ENCODE results near the gene WTAP.
"Not testable (repeated sequence)": the region's sequence is repeated elsewhere in the genome, so short reads cannot be mapped to it uniquely, and the experiment has no call there.

Gene WTAP

DNA sequence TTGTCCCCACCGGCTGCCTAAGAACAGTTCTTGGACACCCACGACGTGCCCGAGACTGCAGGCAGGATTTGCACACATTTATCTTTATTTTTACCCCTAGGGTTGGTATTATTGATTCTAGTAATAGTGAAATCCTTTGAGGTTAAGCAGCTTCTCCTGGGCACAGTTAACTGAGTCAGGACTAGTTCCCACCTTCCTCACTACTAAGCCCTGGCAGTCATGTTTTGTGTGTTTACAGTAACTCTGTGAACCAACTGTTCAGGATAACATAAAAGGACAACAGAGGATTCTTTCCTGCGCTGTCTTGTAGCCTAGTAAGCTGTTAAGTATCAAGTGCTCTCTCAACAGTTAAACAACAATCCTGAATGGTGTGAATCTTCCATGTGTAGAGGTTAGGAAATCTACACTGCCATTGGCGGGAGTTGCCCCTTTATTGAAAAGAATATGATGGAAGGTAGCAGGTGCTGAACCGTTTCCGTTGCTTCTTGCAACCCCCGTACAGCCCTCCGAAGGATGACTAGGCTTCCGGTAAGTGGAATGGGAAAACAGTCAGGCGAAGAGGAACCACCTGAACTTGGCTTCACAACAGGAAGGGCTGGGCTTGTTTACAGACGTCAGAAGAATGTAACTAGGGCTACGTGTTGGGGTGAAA is 33.3 kb upstream of the WTAP start:
- peak; percentile 77 to 87 (median 83) for DNase-seq

DNA sequence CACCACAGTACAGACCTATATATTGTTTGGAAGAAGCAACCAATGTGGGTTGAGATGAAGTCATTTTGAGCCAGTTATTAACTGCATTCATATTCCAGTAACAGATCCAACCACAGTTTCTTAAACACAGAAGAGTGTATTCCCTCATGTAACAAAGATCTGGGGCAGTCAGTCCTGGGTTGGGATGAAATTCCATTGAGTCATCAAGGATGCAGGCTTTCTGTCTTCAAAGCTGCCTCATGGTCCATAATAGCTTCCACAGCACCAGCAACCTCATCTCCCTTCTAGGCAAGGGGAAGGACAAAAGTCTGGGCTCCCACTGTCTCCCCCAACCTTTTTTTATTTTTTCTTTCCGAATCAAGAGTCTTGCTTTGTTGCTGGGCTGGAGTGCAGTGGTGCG is 31.3 kb upstream of the WTAP start:
- DNase-seq = no peak

DNA sequence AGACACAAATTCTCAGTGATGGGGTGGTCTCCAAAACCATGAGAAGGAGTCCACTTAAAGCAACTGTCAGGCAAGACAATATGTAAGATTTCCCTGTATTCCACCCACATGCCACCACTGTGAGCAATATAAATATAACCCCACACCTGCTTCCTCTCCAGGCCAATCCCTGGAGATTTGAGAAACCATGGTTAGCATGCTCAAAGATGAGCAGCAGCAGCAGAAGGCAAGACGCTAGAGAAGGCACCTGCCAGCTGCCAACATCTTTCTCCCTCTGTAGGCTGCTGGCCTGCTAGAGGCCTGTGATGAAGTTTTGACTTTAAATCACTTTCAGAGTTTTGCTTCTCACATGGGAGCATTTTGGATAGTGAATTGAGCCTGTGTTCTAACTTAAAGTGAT is 26.3 kb upstream of the WTAP start:
- peak in 2 of 4 experiments; percentile 13 to 28 for DNase-seq

DNA sequence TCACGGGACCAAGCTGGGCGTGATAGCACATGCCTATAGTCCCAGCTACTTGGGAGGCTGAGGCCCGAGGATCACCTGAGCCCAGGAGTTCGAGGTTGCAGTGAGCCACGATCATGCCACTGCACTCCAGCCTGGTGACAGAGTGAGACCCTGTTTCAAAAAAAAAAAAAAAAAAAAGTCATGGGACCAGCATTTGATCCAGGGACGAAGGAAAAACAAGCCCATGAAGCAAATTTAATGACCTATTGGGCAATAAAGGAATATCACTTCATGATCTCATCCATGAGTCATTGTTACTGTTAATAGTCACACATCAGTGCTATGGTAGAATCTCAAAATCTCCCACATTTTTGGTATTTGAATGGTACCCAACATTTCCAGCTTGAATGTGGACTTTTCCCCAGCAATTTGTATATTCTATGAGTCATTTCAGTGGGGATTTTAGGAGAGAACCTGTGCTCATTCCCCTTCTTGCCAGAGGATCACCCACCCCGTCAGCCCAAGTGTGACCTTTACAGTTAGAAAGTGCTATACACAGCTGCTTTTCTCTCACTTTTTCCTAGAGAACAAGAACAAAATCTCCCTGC is 25.8 kb upstream of the WTAP start:
- DNase-seq = peak; percentile 51 to 93 (median 74)

DNA sequence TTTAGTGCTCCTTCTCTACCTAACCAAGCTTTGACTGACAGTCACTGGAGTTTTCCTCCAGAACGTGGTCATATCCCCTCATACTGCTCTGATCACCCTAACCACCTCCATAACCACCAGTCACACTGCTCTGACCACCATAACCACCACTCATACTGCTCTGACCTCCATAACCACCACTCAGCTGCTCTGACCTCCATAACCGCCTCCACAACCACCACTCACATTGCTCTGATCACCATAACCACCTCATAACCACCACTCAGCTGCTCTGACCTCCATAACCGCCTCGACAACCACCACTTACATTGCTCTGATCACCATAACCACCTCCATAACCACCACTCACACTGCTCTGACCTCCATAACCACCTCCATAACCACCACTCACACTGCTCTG is 16.7 kb upstream of the WTAP start:
- DNase-seq = not testable (repeated sequence)

DNA sequence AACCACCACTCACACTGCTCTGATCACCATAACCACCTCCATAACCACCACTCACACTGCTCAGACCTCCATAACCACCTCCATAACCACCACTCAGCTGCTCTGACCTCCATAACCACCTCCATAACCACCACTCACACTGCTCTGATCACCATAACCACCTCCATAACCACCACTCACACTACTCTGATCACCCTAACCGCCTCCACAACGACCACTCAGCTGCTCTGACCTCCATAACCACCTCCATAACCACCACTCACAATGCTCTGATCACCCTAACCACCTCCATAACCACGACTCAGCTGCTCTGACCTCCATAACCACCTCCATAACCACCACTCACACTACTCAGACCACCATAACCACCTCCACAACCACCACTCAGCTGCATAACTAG is 14.9 kb upstream of the WTAP start:
- not testable (repeated sequence) for DNase-seq

DNA sequence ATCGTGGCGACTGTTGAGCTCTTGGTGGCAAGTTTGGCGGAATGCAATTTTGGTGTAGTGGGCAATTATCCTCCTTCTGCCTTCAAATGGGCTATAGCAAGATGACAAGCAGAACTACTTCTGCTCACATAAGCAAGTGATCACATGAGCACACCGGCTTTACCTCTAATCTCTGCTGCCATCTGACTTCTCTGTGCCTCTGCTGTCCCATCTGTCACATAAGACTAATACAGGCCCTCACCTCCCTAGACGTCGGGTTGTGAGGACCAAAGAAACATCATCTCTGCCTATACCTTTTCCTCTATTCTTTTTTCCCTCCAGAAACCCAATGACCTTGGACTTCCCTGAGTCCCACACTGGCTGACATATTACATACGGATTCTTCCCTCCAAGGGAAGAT is 13.3 kb upstream of the WTAP start:
- no peak for DNase-seq

DNA sequence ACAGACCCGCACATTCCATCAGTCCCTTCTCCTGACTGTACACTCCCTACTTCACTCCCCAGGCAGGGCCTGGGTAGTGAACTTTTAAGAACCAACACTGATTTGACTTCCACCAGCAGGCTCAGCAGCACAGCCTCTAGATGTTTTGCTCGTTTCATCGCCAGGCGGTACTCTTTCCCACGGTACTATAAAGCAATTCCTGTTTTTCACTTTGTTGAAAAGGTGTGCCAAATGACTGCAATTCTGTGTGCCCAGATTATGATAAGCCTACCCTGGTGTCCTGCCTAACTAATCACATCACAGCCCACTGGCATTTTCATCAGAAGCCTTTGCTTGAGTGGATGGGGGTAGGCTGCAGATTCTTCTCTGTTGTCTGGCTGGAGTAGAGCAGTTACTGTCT is 12.9 kb upstream of the WTAP start:
- DNase-seq = no peak

DNA sequence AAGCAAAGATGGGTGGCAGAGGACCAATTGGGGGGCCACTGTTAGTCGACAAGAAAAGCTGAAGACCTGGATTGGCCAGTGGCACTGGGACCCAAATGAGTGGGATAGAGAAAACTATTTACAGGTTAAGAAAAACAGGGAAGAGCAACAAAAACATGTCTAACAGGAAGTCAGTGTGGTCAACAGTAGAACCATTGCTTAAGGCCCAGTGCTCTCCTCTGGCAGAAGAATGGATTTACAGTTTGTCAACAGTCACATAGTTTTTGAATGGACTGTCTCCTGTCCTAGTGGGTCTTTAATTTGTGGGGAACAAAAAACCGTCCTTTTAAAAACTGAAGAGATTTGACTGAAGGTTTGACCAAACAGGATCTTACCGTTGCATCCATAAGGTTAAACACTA is 12.1 kb upstream of the WTAP start:
- peak; percentile 38 to 63 (median 58) for DNase-seq

DNA sequence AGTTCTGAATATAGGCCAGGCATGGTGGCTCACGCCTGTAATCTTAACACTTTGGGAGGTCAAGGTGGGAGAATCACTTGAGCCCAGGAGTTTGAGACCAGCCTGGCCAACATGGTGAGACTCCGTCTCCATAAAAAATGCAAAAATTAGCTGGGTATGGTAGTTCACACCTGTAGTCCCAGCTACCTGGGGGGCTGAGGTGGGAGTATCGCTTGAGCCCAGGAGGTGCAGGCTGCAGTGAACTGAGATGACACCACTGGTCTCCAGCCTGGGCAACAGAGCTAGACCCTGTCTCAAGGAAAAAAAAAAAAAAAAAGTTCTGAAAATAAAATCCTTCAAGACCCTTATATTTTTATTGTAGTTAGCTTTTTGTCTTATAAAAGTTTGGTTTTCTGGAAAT is 11.7 kb upstream of the WTAP start:
- no peak for DNase-seq

DNA sequence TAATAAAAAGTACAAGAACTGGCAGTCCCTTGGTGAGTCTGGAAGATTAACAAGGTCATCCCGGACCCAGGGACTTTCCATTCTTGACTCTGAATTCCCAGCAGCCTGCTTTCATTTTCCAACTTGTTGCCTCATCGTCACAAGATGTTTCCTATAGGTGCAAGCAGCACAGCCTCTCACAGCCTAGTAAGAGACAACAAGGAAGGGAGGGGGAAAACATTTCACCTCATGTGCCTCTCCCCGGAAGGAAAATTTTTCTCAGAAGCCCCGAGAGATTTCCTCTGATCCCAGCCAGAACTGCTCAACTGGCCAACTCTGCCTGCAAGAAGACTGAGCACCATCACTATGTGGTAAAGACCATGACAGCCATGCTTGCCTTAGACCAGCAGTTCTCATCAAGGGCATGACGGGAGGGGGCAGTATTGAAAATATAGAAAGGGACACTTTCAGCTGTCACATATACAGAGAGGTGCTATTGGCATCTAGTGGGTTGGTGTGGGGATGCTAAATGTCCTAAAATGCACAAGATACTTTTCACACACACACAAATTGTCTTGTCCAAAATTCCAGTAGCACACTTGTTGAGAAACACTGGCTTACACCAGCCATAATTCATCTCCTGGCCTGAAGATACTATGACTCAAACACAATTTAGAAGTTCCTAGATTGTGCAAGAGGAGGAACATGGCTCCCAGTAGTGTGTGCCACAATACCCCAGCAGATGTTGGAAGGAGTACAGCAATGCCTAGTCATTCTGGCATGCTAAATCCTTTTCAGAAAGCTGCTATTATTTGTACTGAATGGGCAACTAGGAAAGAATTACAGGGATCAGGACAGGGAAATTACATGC is 10.8 kb upstream of the WTAP start:
- DNase-seq = peak; percentile 68 to 90 (median 79)

DNA sequence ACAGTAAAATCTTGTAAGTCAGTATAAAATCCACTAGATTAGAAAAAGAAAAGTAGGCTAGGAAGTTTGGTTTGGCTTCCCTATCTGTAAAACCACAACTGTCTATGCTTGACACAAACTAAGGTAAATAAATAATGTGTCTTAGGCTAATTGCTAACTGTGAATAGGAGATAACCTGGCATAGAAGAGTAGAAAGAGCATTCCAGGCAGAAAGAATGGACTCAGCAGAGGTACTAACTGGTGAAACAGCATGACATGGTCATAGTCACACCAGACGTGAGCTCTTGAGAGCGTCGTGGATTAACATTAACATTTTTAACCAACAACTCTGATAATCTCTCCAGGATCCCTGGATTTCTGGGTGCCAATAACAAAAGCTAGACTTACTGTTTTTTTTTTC is 8.7 kb upstream of the WTAP start:
- no peak for DNase-seq

DNA sequence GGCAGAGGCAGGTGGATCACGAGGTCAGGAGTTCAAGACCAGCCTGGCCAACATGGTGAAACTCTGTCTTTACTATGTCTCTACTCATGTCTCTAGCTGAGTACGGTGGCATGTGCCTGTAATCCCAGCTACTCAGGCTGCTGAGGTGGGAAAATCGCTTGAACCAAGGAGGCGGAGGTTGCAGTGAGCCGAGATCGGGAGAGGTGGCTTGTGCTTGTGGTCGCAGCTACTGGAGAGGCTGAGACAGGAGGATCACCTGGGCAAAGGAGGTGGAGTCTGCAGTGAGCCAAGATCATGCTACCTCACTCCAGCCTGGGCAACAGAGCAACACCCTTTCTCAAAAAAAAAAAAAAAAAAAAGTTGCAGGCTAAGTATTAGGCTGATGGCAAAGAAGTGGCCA is 8.0 kb upstream of the WTAP start:
- DNase-seq = no peak

DNA sequence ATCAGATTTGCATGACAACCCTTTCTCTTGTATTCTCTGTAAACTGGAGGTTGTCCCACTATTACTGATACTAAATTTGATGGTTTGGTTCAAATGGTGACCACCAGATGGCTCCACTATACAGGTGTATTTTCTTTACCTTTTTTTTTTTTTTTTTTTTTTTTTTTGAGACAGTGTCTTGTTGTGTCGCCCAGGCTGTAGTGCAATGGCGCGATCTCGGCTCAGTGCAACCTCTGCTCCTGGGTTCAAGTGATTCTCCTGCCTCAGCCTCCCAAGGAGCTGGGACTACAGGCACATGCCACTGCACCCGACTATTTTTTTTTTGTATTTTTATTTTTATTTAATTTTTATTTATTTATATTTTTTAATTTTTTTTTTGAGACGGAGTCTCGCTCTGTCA is 6.6 kb upstream of the WTAP start:
- DNase-seq = no peak

DNA sequence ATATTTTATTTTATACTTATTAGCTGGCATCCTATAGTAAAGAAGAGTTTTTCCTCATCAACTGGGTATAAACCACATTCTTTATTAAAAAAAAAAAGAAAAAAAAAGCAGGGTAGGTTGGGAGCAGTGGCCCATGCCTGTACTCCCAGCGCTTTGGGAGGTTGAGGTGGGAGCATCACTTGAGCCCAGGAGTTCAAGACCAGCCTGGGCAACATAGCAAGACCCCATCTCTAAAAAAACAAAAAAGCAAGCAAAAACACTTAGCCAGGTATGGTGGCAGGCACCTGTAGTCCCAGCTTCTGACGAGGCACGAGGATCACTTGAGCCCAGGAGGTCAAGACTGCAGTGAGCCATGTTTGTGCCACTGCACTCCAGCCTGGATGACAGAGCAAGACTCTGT is 5.3 kb upstream of the WTAP start:
- DNase-seq = not testable (repeated sequence)

DNA sequence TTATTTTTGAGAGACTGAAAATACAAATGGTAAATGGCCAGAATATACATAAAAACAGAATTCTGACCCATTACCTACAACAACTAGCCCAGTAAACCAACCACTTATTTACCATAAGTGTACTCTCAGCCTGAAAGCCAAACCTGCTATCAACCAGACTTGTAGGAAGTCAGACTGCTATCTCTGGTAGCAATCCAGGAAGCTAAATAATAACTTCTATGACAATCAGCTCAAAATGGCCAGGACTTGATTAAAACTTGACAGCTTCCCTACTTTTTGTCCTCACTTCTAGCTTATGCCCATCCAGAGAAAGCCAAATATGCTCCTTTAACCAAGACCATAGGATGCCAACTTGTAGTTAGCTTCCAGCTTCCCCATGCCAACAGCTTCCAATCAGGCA is 4.7 kb upstream of the WTAP start:
- DNase-seq = no peak

DNA sequence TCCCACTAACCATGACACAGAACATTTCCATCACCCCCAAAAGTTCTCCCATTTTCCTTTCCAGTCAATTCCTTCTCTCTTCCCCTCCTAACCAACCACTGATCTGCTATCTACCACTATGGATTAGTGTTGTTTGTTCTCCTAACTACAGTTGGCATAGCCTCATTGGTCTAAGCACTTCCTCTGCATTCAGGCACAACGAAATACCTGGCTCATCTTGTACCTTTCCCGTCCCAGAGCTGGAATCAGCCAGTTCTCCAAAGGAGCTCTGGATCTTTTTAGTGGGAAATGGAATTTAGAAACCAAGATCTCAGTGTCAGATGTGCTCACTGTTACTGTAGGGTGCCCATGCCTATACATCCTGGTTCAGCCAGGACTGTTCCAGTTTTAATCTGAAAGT is 4.0 kb upstream of the WTAP start:
- no peak for DNase-seq

DNA sequence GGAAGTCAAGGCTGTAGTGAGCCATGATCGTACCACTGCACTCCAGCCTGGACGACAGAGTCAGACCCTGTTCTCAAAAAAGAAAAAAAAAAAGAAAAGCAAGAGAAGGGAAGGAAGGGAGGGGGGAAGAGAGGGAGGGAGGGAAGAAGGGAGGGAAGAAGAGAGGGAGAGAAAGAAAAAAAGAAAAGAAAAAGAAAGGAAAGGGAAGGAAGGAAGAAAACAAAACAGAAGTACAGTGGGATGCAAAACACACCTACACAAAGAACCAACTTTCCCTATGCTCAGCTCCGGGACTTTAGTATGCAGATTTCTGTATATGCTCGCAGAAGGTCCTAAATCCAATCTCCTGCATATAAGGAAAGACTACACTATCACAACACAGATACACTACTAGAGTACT is 2.5 kb upstream of the WTAP start:
- no peak for DNase-seq

DNA sequence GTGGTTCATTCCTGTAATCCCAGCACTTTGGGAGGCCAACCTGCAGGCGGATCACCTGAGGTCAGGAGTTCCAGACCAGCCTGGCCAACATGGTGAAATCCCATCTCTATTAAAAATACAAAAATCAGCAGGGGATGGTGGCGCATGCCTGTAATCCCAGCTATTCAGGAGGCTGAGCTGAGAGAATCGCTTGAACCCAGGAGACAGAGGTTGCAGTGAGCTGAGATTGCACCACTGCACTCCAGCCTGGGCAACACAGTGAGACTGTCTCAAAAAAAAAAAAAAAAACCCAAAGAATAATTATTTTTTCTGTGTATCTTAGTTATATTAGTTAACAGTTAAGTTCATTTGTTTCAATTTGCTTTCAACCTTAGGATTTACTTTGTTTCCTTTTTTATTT is 2.1 kb upstream of the WTAP start:
- not testable (repeated sequence) for DNase-seq

DNA sequence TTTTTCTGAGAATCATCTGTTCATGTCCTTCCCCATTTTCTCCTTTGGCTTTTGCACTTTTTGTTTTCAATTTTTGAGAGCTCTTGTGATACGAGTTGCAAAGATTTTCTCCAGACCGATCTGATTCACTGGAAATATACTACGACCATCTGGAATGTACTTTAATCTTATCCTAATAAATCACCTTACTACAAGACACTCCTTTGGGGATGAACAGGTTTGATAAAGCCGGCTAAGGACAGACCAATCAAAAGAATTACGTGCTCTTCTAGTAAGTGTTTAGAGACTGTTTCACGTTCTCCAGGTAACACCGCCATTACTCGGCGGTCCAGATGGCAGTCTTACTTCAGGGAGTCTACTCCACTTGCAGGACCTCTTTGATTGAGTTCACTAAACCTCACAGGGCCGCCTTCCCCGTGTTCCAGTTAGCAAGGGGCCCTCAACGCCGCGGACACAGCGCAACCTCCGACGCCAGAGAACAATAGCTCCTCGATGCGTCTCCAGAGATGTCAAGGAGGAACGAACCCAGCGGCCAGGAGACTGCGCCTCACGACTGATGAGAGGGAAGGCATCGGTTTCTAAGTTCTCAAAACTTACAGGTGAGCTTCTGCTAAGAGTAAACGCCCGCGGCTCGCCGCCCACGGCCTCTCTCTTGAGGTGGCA is 920 bp upstream of the WTAP start:
- no peak for DNase-seq

DNA sequence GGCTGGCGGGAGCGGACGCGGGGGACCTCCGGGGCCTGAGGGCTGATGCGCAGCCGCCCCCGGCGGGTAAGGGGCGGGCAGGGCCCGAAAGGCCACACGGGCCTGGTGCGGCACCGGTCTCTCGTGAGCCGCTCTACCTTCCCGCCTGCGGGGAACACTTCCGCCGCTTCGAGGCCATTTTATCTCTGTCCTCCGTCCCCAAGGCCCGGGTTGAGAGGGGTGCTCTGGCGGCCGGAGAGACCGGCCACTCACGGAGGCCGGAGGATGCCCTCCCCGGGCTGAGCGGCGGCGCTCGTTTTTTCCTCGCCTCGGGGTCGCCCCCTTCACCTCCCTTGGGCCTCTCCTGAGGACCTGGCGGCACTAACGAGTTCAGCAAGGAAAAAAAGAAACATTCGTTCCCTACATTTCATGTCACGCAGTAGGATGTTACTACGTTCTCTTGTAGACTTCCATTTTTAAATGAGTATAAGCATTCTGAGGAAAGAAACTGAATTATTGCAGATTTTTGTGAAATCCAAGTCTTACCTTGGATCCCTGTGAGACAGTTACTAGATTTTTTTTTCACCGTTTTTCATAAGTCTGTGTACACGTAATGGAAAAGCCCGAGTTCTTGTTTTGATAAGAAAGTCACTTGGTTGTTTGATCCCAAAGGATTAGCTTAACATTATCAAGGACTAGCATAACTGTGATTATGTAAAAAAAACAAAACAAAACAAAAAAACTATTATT is 575 bp downstream of the WTAP start:
- DNase-seq = peak in 3 of 4 experiments; percentile 61 to 64 (median 61)

DNA sequence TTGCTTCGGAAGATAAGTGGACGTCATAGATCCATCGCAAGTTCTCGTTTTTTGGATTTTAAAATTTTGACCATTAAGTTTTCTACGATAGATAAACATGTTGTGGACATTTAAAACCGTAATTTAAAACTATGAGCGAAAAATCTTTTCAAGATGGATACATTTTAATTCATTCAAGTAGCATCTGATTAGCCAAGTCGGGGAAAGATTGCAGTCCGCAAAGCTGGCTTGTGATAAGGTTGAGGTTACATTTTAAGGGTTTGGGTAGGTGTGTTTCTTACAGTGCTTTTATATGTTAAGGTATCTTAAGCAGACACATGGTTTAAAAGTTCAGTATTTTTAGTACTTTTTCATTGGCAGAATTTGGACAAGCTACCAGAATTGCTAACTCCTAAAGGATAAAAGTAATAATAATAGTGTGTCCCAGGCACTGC is 1.2 kb downstream of the WTAP start:
- DNase-seq = peak in 3 of 4 experiments; percentile 8 to 19 (median 16)
